ENCODE data around the gene GBGT1.

Gene GBGT1

DNA sequence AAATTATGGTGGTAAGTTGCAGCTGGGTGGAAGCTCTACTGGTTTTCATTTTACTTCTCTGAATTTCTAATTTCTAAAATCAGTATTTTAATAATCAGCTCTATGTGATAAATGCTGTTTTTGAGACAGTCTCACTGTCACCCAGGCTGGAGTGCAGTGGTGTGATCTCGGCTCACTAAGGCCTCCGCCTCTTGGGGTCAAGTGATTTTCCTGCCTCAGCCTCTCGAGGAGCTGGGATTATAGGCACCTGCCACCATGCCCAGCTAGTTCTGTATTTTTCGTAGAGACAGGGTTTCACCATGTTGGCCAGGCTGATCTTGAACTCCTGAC lies 41.1 kb downstream of the GBGT1 start:
- Histone ChIP-seq H3K36me3 (ENCODE audit: insufficient read depth, low read length) (no peaks in the 10 kb centered on the region; the same call in 1 of the 2 replicates), H3K27me3 (ENCODE audit: insufficient read depth, low read length, poor library complexity) (no peaks in the 10 kb centered on the region), H3K4me1 (ENCODE audit: insufficient read depth, low read length) (peaks cover 26% of the 10 kb centered on the region), H3K4me3 (ENCODE audit: low read depth in 1 of 2, low read length in 2 of 2) (no peak overlapping the region), H4K20me1 (ENCODE audit: insufficient read depth, low read length) (peaks cover 58% of the 10 kb centered on the region), H3K4me2 (ENCODE audit: insufficient read depth, low read length) (no peak overlapping the region), H3K9me3 (ENCODE audit: insufficient read depth, low read length, severe bottlenecking) (no peaks in the 10 kb centered on the region), H3K9ac (ENCODE audit: low read depth, low read length) (no peak overlapping the region), H2AFZ (ENCODE audit: low read depth, low read length) (no peak overlapping the region), H3K79me2 (ENCODE audit: insufficient read depth, low read length) (peaks cover 33% of the 10 kb centered on the region), H3K27ac (ENCODE audit: low read length) (no peak overlapping the region)
- TF ChIP-seq EZH2 (IDR thresholded peaks at IDR 0.05; ENCODE audit: borderline replicate concordance, low read depth, low read length, severe bottlenecking) = no peak
- TF ChIP-seq, protein P1, sequence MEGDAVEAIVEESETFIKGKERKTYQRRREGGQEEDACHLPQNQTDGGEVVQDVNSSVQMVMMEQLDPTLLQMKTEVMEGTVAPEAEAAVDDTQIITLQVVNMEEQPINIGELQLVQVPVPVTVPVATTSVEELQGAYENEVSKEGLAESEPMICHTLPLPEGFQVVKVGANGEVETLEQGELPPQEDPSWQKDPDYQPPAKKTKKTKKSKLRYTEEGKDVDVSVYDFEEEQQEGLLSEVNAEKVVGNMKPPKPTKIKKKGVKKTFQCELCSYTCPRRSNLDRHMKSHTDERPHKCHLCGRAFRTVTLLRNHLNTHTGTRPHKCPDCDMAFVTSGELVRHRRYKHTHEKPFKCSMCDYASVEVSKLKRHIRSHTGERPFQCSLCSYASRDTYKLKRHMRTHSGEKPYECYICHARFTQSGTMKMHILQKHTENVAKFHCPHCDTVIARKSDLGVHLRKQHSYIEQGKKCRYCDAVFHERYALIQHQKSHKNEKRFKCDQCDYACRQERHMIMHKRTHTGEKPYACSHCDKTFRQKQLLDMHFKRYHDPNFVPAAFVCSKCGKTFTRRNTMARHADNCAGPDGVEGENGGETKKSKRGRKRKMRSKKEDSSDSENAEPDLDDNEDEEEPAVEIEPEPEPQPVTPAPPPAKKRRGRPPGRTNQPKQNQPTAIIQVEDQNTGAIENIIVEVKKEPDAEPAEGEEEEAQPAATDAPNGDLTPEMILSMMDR (IDR thresholded peaks at IDR 0.05; ENCODE audit: borderline replicate concordance, extremely low read depth, low read length, poor library complexity, severe bottlenecking) = no peak
- ATAC-seq (ENCODE audit: insufficient read depth, low read depth) = no peak
- no peak for DNase-seq

DNA sequence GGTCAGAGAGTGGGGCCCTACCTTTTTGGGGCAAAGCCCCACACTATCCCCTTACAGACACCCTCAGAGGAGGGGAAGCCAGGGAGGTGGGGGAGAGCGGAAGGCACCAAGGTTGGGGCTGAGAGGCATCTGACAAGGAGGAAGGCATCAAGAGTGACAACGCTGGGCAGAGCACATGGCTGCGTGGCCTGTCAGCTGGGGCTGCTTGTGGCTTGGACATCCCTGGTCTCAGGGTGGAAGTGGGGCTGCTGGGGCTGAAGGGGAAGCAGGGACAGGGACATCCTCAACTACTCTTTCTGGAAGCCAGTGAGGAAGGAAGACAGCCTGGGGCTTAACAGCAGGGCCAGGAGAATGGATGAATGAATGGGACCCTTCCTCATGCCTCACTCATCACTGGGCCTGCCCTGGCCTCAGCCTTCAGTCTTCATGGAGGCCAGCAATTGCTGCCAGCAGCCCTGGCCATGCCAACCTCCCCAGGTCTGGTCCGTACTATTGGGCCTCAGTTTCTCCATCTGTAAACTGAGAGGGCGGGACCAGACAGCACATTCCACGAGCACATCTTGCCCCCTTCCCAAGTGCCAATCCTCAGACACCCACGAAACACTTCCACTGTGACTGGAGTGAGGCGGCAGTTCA lies 41.7 kb downstream of the GBGT1 start:
- H2AFZ ChIP-seq (ENCODE audit: low read depth, low read length) = no peak overlapping the region

DNA sequence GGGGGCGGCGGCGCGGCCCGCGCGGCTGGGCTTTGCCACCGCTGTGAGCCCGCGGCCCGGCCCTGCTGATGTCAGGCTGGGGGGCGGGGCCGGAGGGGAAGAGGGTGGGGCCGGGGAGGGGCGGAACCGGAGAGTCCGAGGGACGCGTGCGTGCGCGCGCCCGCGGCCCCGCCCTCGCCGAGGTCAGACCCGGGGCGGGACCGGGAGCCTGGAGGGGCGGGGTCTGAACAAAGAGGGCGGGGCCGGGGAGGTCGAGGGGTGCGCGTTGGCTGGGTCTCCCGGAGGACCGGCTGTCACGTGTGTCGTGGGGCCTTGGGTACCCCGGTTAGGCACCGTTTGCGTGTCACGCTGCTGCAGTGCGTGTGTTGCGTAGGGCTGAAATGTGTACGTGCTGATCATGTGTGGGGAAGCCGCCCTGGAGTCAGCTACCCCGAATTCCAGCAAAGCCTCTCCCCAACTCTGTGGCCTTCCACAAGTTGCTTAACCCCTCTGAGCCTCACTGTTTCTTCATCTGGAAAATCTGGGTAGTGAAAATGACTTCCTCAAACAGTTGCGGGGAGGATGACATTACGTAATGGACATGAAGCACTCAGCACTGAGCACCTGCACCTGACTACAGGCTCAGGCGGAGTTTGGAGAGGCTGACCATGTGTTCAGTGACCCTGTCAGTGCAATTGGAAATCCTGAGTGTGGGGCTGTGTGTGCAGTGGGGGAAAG lies 42.4 kb downstream of the GBGT1 start, which contains the start of gene RALGDS:
Gene RALGDS, minus strand, starts transcription at position 43 of the 717 bp plus-strand sequence. CDS start 86 bp downstream, outside the sequence.
- Histone ChIP-seq H3K4me3 (ENCODE audit: low read depth in 1 of 2, low read length in 2 of 2) (peak within 1 kb of the TSS; percentile 37 to 64; a peak in 3 of 4 replicates), H3K79me2 (ENCODE audit: insufficient read depth, low read length) (peaks cover 40% of the 10 kb centered on the region), H2AFZ (ENCODE audit: low read depth, low read length) (peak within 1 kb of the TSS; percentile 62; the same call in 1 of the 2 replicates), H3K9ac (ENCODE audit: low read depth, low read length) (peak within 1 kb of the TSS; percentile 67), H3K4me1 (ENCODE audit: insufficient read depth, low read length) (peaks cover 26% of the 10 kb centered on the region), H3K27me3 (ENCODE audit: insufficient read depth, low read length, poor library complexity) (no peaks in the 10 kb centered on the region), H3K9me3 (ENCODE audit: insufficient read depth, low read length, severe bottlenecking) (no peaks in the 10 kb centered on the region), H3K36me3 (ENCODE audit: insufficient read depth, low read length) (peaks cover under 1% of the 10 kb centered on the region; the same call in 1 of the 2 replicates), H3K4me2 (ENCODE audit: insufficient read depth, low read length) (peak within 1 kb of the TSS; percentile 91), H4K20me1 (ENCODE audit: insufficient read depth, low read length) (peaks cover 58% of the 10 kb centered on the region), H3K27ac (ENCODE audit: low read length) (peak within 1 kb of the TSS; percentile 32)
- no peak for TF ChIP-seq EZH2 (IDR thresholded peaks at IDR 0.05; ENCODE audit: borderline replicate concordance, low read depth, low read length, severe bottlenecking)
- TF ChIP-seq, protein P1 (IDR thresholded peaks at IDR 0.05; ENCODE audit: borderline replicate concordance, extremely low read depth, low read length, poor library complexity, severe bottlenecking) = no peak
- peak; percentile 83 for ATAC-seq (ENCODE audit: insufficient read depth, low read depth)
- peak; percentile 83 for DNase-seq

More for the DNA sequence above, 41.7 kb downstream of the GBGT1 start:
- no peak overlapping the region for H3K27ac ChIP-seq (ENCODE audit: low read length)
- ATAC-seq (ENCODE audit: insufficient read depth, low read depth) (no peak), DNase-seq (no peak)
- H3K4me1 ChIP-seq (ENCODE audit: insufficient read depth, low read length) = peaks cover 26% of the 10 kb centered on the region
- peaks cover 58% of the 10 kb centered on the region for H4K20me1 ChIP-seq (ENCODE audit: insufficient read depth, low read length)
- H3K36me3 ChIP-seq (ENCODE audit: insufficient read depth, low read length) = no peaks in the 10 kb centered on the region; the same call in 1 of the 2 replicates
- peak overlapping the region; percentile 66; the same call in 1 of the 2 replicates for H3K4me2 ChIP-seq (ENCODE audit: insufficient read depth, low read length)
- H3K9me3 ChIP-seq (ENCODE audit: insufficient read depth, low read length, severe bottlenecking) = no peaks in the 10 kb centered on the region
- no peak for TF ChIP-seq EZH2 (IDR thresholded peaks at IDR 0.05; ENCODE audit: borderline replicate concordance, low read depth, low read length, severe bottlenecking)
- TF ChIP-seq, protein P1 (IDR thresholded peaks at IDR 0.05; ENCODE audit: borderline replicate concordance, extremely low read depth, low read length, poor library complexity, severe bottlenecking) = no peak
- H3K4me3 ChIP-seq (ENCODE audit: low read depth in 1 of 2, low read length in 2 of 2) = peak overlapping the region in 1 of 2 experiments; percentile 51; a peak in 1 of 4 replicates
- peaks cover 36% of the 10 kb centered on the region for H3K79me2 ChIP-seq (ENCODE audit: insufficient read depth, low read length)
- H3K27me3 ChIP-seq (ENCODE audit: insufficient read depth, low read length, poor library complexity) = no peaks in the 10 kb centered on the region
- H3K9ac ChIP-seq (ENCODE audit: low read depth, low read length) = no peak overlapping the region

Data from DND-41 (cell line).